A549 (cell line): ENCODE results near the gene OVAAL. TPM values are rescaled to one million over a fixed set of nuclear protein-coding genes. Genes with fewer than 3 reads are reported as not detected.

Experiments
- ATAC-seq, 2 experiments: fragments of 200-7000 bp in 1 of 2; fragments of >200 bp in 1 of 2; cut with Nextera tagmentation in 1 of 2; cut with Tn5 transposase in 1 of 2; 3 replicates each; pipeline versions ENCODE4 v1.8.0 to v1.9.1; 2018 to 2020; ENCODE audit warnings: mild to moderate bottlenecking in 1 of 2, moderate library complexity in 1 of 2
- CTCF ChIA-PET: fragments of 300-600 bp; sonication (Branson Sonifier 250); formaldehyde crosslinking; extraction: SDS; loops from one replicate; lab custom pipeline; 2021; ENCODE audit warnings: antibody characterized with exemption, inconsistent platforms; lab: Yijun Ruan, JAX
- POLR2A ChIA-PET: fragments of 350-600 bp; formaldehyde crosslinking; extraction: SDS; loops from one replicate; lab custom pipeline; 2021; ENCODE audit warnings: antibody characterized with exemption, inconsistent platforms; lab: Yijun Ruan, JAX
- DNase-seq, 2 experiments: peaks; one replicate each; pipeline versions ENCODE4 v3.0.0 to v3.0.0-alpha.2; 2011 to 2016; ENCODE audit warnings: low read depth in 1 of 2, low spot score in 1 of 2
- FAIRE-seq: peaks from 2 replicates; lab custom pipeline; 2011; peaks lifted over from hg19 to GRCh38; lab: Jason Lieb, UNC
- H3K27ac ChIP-seq, 2 experiments: fragments of >200 bp; sonication (Bioruptor Twin); formaldehyde crosslinking; 3 replicates each; pipeline ENCODE4 v1.5.1; 2016 to 2017
- H3K4me1 ChIP-seq: fragments of >200 bp; sonication (Bioruptor Twin); formaldehyde crosslinking; 3 replicates; pipeline ENCODE4 v1.6.1; 2016
- H3K4me2 ChIP-seq: fragments of >200 bp; sonication (Bioruptor Twin); formaldehyde crosslinking; 3 replicates; pipeline ENCODE4 v1.6.1; 2016
- H3K4me3 ChIP-seq: fragments of >200 bp; sonication (Bioruptor Twin); formaldehyde crosslinking; 3 replicates; pipeline ENCODE4 v1.5.1; 2016
- H3K9me3 ChIP-seq: fragments of >200 bp; sonication (Bioruptor Twin); formaldehyde crosslinking; 3 replicates; pipeline ENCODE4 v1.6.1; 2016
- EHF ChIP-seq: fragments of 250-450 bp; sonication (Bioruptor Pico); IDR thresholded peaks from 2 replicates; pipeline ENCODE4 v1.5.0; 2020; ENCODE audit warnings: mild to moderate bottlenecking
- GATA3 ChIP-seq: IDR thresholded peaks from 2 replicates; pipeline ENCODE4 v1.6.1; 2012; ENCODE audit warnings: borderline replicate concordance
- HEYL ChIP-seq: fragments of 250-450 bp; sonication (Bioruptor Pico); IDR thresholded peaks from 2 replicates; pipeline ENCODE4 v1.8.0; 2021; ENCODE audit warnings: mild to moderate bottlenecking, moderate library complexity
- HOXA7 ChIP-seq: fragments of 250-450 bp; sonication (Bioruptor Pico); IDR thresholded peaks from 2 replicates; pipeline ENCODE4 v1.5.0; 2020; ENCODE audit warnings: mild to moderate bottlenecking, moderate library complexity
- HOXB13 ChIP-seq: fragments of 250-450 bp; sonication (Bioruptor Pico); IDR thresholded peaks from 2 replicates; pipeline ENCODE4 v1.5.0; 2020; ENCODE audit warnings: low read depth, mild to moderate bottlenecking, moderate library complexity
- KDM1A ChIP-seq: fragments of 200-600 bp; sonication (generic); IDR thresholded peaks from 2 replicates; pipeline ENCODE4 v1.6.1; 2016; ENCODE audit warnings: low read depth, mild to moderate bottlenecking
- MAFK ChIP-seq: fragments of 450-650 bp; IDR thresholded peaks from 2 replicates; pipeline ENCODE4 v1.6.1; 2014; ENCODE audit not compliant: partially characterized antibody
- NFE2L2 ChIP-seq: fragments of 150-350 bp; conservative IDR thresholded peaks from 2 replicates; pipeline ENCODE4 v1.6.1; 2014; ENCODE audit warnings: low read length
- NR3C1 ChIP-seq: fragments of >200 bp; sonication (Bioruptor Twin); formaldehyde crosslinking; IDR thresholded peaks from 3 replicates; pipeline ENCODE4 v1.6.1; 2017
- PHF8 ChIP-seq: fragments of 200-600 bp; sonication (generic); IDR thresholded peaks from 2 replicates; pipeline ENCODE4 v1.6.1; 2016; ENCODE audit warnings: low read depth, mild to moderate bottlenecking, antibody characterized with exemption, moderate library complexity, borderline replicate concordance
- RAD21 ChIP-seq, 2 experiments: fragments of >200 bp in 1 of 2; sonication (Bioruptor Twin) in 1 of 2; formaldehyde crosslinking in 1 of 2; IDR thresholded peaks in 1 of 2; conservative IDR thresholded peaks in 1 of 2; 2 replicates in 1 of 2; 3 replicates in 1 of 2; pipeline ENCODE4 v1.6.1; 2012 to 2018; ENCODE audit warnings: inconsistent platforms in 1 of 2
- SREBF2 ChIP-seq: fragments of 450-650 bp; IDR thresholded peaks from 2 replicates; pipeline ENCODE4 v1.6.1; 2014; ENCODE audit warnings: mild to moderate bottlenecking, moderate library complexity
- WGBS: methylation state at CpG from one replicate; pipeline ENCODE4 v1.1.6; 2017; ENCODE audit errors: missing lambda C conversion rate; 5-methylcytosine and 5-hydroxymethylcytosine counted together
- polyA plus RNA-seq, 4 experiments: library from polyadenylated mRNA; depleted of rRNA in 3 of 4; stranded (reverse); fragments of >200 nt; fragmentation: RNase III in 1 of 4; extraction: RNeasy Plus Mini Kit Qiagen cat#74134 plus additional on column Dnase treatment in 1 of 4; gene quantifications; 2 replicates in 3 of 4; 3 replicates in 1 of 4; pipeline ENCODE4 v1.2.3, GENCODE V29; 2011 to 2017
- TF ChIP-seq, protein P1 (sequence below): fragments of 200-600 bp; sonication (generic); IDR thresholded peaks from 2 replicates; pipeline ENCODE4 v1.6.1; 2016; ENCODE audit warnings: antibody characterized with exemption, mild to moderate bottlenecking, moderate library complexity
- TF ChIP-seq, protein P2 (sequence below): IDR thresholded peaks from 2 replicates; pipeline ENCODE4 v1.6.1; 2012
- TF ChIP-seq, protein P3 (sequence below): fragments of >200 bp; sonication (Bioruptor Twin); formaldehyde crosslinking; IDR thresholded peaks from 2 replicates; pipeline ENCODE4 v1.6.1; 2016
- TF ChIP-seq, protein P4 (sequence below): IDR thresholded peaks from 2 replicates; pipeline ENCODE4 v1.6.1; 2012; ENCODE audit warnings: low read depth, borderline replicate concordance
- TF ChIP-seq, protein P5 (sequence below): fragments of 250-450 bp; sonication (Bioruptor Pico); IDR thresholded peaks from 2 replicates; pipeline ENCODE4 v1.5.0; 2020; ENCODE audit warnings: low read depth, mild to moderate bottlenecking, moderate library complexity
- TF ChIP-seq, protein P6 (sequence below): IDR thresholded peaks from 2 replicates; pipeline ENCODE4 v1.6.1; 2012

OVAAL gene
- polyA plus RNA-seq, 2 of the 4 experiments (the other 2 are of a cell fraction) = 0.08 TPM; not detected in 1

DNA sequence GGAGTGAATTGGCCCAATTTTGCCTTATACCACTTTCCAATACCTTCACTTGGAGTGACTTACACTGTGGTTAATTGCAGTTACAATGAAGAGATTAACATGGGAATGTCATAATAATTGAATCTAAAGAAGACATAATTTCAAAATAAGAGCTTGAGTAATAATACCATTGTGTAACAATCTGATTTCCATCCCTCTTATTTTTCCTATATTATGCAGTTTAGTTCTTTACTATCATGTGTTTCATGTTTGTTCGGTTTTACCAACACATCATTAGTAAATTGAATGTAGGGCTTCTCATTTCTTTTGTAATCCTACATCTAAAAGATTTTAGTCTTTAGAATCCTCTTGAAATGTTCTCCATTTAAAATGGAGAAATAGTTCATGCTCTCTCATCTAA lies 53.9 kb downstream of the OVAAL start:
- ATAC-seq (no peak), FAIRE-seq (no peak), DNase-seq (no peak)
- Histone ChIP-seq H3K4me2 (no peak overlapping the region), H3K27ac (no peak overlapping the region), H3K4me1 (peaks cover 4% of the 10 kb centered on the region; the same call in 1 of the 3 replicates), H3K9me3 (no peaks in the 10 kb centered on the region), H3K4me3 (no peak overlapping the region)
- ChIA-PET CTCF (no interaction called here), POLR2A (no interaction called here)
- WGBS = 85% methylated on average over 1 of the region's 1 CpG
- TF ChIP-seq MAFK = no peak
- TF ChIP-seq, protein P1, sequence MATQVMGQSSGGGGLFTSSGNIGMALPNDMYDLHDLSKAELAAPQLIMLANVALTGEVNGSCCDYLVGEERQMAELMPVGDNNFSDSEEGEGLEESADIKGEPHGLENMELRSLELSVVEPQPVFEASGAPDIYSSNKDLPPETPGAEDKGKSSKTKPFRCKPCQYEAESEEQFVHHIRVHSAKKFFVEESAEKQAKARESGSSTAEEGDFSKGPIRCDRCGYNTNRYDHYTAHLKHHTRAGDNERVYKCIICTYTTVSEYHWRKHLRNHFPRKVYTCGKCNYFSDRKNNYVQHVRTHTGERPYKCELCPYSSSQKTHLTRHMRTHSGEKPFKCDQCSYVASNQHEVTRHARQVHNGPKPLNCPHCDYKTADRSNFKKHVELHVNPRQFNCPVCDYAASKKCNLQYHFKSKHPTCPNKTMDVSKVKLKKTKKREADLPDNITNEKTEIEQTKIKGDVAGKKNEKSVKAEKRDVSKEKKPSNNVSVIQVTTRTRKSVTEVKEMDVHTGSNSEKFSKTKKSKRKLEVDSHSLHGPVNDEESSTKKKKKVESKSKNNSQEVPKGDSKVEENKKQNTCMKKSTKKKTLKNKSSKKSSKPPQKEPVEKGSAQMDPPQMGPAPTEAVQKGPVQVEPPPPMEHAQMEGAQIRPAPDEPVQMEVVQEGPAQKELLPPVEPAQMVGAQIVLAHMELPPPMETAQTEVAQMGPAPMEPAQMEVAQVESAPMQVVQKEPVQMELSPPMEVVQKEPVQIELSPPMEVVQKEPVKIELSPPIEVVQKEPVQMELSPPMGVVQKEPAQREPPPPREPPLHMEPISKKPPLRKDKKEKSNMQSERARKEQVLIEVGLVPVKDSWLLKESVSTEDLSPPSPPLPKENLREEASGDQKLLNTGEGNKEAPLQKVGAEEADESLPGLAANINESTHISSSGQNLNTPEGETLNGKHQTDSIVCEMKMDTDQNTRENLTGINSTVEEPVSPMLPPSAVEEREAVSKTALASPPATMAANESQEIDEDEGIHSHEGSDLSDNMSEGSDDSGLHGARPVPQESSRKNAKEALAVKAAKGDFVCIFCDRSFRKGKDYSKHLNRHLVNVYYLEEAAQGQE = no peak
- TF ChIP-seq, protein P2, sequence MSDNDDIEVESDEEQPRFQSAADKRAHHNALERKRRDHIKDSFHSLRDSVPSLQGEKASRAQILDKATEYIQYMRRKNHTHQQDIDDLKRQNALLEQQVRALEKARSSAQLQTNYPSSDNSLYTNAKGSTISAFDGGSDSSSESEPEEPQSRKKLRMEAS = no peak
- TF ChIP-seq, protein P3, sequence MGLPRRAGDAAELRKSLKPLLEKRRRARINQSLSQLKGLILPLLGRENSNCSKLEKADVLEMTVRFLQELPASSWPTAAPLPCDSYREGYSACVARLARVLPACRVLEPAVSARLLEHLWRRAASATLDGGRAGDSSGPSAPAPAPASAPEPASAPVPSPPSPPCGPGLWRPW = no peak
- TF ChIP-seq PHF8 = no peak
- TF ChIP-seq HOXA7 (CRISPR knock-in tag) = no peak
- no peak for TF ChIP-seq GATA3
- no peak for TF ChIP-seq SREBF2
- no peak for TF ChIP-seq HEYL (CRISPR knock-in tag)
- no peak for TF ChIP-seq EHF (CRISPR knock-in tag)
- TF ChIP-seq, protein P4, sequence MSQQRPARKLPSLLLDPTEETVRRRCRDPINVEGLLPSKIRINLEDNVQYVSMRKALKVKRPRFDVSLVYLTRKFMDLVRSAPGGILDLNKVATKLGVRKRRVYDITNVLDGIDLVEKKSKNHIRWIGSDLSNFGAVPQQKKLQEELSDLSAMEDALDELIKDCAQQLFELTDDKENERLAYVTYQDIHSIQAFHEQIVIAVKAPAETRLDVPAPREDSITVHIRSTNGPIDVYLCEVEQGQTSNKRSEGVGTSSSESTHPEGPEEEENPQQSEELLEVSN = no peak
- no peak for TF ChIP-seq KDM1A
- no peak for TF ChIP-seq NR3C1
- TF ChIP-seq HOXB13 (CRISPR knock-in tag) = no peak
- no peak for TF ChIP-seq NFE2L2

DNA sequence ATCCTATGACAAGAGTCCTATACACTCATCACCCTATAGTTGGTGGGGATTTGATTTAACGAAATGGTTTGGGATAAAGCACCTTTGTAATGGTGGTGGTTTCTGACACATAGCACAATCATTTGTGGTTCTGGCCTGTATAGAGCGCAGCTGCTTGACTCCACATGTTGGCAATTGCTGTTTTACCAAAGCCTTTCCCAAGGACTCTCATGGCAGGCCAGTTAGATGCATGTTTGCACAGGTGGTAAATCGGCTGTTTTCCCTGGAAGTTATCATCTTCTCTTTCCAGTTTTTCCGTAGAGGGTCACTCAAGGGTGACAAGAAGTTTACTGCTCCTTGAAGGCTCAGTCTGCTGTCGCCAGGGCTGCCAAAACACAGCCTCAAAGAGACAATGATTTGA lies 56.0 kb downstream of the OVAAL start:
- WGBS = 64% methylated on average over 5 of the region's 5 CpGs
- ATAC-seq = no peak
- H3K4me3 ChIP-seq = no peak overlapping the region
- ChIA-PET CTCF (interaction anchor here (1.7 kb wide), 1 partner anchor 99 kb away, joined by 4 read pairs; no protein-coding TSS in a partner anchor), POLR2A (no interaction called here)
- H3K27ac ChIP-seq = no peak overlapping the region
- peaks cover 2% of the 10 kb centered on the region; the same call in 1 of the 3 replicates for H3K4me1 ChIP-seq
- FAIRE-seq = no peak
- no peak overlapping the region for H3K4me2 ChIP-seq
- DNase-seq = no peak
- H3K9me3 ChIP-seq = no peaks in the 10 kb centered on the region
- TF ChIP-seq, protein P5, sequence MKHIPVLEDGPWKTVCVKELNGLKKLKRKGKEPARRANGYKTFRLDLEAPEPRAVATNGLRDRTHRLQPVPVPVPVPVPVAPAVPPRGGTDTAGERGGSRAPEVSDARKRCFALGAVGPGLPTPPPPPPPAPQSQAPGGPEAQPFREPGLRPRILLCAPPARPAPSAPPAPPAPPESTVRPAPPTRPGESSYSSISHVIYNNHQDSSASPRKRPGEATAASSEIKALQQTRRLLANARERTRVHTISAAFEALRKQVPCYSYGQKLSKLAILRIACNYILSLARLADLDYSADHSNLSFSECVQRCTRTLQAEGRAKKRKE (CRISPR knock-in tag) = no peak
- TF ChIP-seq, protein P6, sequence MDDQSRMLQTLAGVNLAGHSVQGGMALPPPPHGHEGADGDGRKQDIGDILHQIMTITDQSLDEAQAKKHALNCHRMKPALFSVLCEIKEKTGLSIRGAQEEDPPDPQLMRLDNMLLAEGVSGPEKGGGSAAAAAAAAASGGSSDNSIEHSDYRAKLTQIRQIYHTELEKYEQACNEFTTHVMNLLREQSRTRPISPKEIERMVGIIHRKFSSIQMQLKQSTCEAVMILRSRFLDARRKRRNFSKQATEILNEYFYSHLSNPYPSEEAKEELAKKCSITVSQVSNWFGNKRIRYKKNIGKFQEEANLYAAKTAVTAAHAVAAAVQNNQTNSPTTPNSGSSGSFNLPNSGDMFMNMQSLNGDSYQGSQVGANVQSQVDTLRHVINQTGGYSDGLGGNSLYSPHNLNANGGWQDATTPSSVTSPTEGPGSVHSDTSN = no peak
- no peak for TF ChIP-seq RAD21 (conservative IDR thresholded peaks at IDR 0.05 in 1 of 2, IDR thresholded peaks at IDR 0.05 in 1 of 2)
